ENCODE results near the gene ORAI2.
"Not testable (repeated sequence)": the region's sequence is repeated elsewhere in the genome, so short reads cannot be mapped to it uniquely, and the experiment has no call there.

The ORAI2 gene

GRCh38 chr7:102494473-102495149, 61.2 kb downstream of the ORAI2 start:
- DNase-seq (ENCODE audit: low read depth), result not testable (repeated sequence)

GRCh38 chr7:102496861-102497260, 63.5 kb downstream of the ORAI2 start:
- not testable (repeated sequence) for H3K4me3 ChIP-seq (ENCODE audit: control insufficient read depth, low read depth, low read length); DNase-seq (ENCODE audit: low read depth)

More at GRCh38 chr7:102494473-102495149, 61.2 kb downstream of the ORAI2 start:
- not testable (repeated sequence) for H3K4me3 ChIP-seq (ENCODE audit: control insufficient read depth, low read depth, low read length)

GRCh38 chr7:102497308-102497707, 63.9 kb downstream of the ORAI2 start:
- not testable (repeated sequence) for H3K4me3 ChIP-seq (ENCODE audit: control insufficient read depth, low read depth, low read length); DNase-seq (ENCODE audit: low read depth)

GRCh38 chr7:102498321-102498720, 64.9 kb downstream of the ORAI2 start:
- not testable (repeated sequence) for DNase-seq (ENCODE audit: low read depth); H3K4me3 ChIP-seq (ENCODE audit: control insufficient read depth, low read depth, low read length)

- not testable (repeated sequence) for H3K4me3 ChIP-seq (ENCODE audit: control insufficient read depth, low read depth, low read length)
Measured at GRCh38 chr7:102503141-102503540, 69.8 kb downstream of the ORAI2 start.

DNA sequence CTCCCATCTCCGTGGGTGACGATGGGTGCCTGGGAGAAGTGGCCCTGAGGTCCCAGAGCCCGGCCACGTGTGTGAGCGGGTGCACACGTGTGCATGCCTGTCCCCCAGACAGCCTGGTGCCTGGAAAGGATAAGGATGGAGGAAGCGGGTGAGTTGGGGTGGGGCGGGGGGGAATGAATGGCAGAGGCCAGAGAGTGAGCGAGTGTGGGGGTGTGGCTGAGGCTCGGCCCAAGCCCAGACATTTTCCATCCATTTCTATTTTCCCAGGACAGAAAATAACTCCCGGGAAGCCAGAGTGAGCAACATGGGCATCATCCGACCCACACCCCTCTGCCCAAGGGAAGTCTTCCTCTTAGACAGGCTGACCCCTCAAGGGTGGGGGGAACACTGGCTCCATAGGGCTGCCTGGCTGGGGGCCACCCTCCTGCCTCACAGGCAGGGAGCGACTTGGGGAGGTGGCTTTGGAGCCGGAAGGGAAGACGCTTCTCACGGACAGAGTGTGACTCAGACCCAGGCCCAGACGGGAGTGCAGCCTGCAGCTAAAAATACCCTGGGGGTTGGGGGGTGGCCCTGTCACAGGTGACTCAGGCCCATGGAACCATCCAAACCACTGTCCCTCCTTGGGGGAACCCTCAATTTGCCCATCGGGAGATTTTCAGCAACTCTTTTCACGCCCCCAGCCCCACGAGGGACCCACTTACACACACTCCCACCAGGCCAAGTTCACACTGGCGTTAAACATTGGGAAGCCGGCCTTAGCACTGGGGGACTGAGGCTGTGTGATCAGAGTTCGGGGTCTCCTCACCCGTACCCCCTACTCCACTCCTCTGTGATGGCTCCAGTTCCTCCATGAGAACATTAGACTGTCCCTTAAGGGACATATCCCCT, 72.2 kb downstream of the ORAI2 start:
- not testable (repeated sequence) for H3K4me3 ChIP-seq (ENCODE audit: control insufficient read depth, low read depth, low read length); DNase-seq (ENCODE audit: low read depth)

More at GRCh38 chr7:102503141-102503540, 69.8 kb downstream of the ORAI2 start:
- not testable (repeated sequence) for DNase-seq (ENCODE audit: low read depth)
